Transverse colon (tissue), 4 donors: Measurements from ENCODE around the gene RNF152. TPM values are rescaled to one million over a fixed set of nuclear protein-coding genes. Genes with fewer than 3 reads are reported as not detected.

ENCODE experiments used
- DNase-seq: peaks from one replicate; pipeline ENCODE4 v3.0.0-alpha.2; 2019
- H3K27ac ChIP-seq, 4 donors: fragments of 200-600 bp; sonication (generic); 2 replicates each; pipeline ENCODE4 v1.5.1; 2016 to 2018; ENCODE audit warnings: inconsistent platforms in 4 of 4
- H3K27me3 ChIP-seq: fragments of 200-600 bp; sonication (generic); 2 replicates; pipeline ENCODE4 v1.5.1; 2017; ENCODE audit warnings: inconsistent platforms
- H3K36me3 ChIP-seq, 4 donors: fragments of 200-600 bp; sonication (generic); 2 replicates each; pipeline ENCODE4 v1.5.1; 2017 to 2019; ENCODE audit warnings: inconsistent platforms in 4 of 4
- H3K4me1 ChIP-seq, 4 donors: fragments of 200-600 bp; sonication (generic); 2 replicates each; pipeline ENCODE4 v1.5.1; 2017 to 2020; ENCODE audit warnings: inconsistent platforms in 4 of 4
- H3K4me3 ChIP-seq, 4 donors: fragments of 200-600 bp; sonication (generic); 1 replicate in 1 of 4; 2 replicates in 3 of 4; pipeline versions ENCODE4 v1.5.1 to v1.6.1; 2017 to 2019; ENCODE audit warnings: inconsistent platforms in 4 of 4
- H3K9me3 ChIP-seq, 2 donors: fragments of 200-600 bp; sonication (generic); 2 replicates each; pipeline ENCODE4 v1.5.1; 2017 to 2019; ENCODE audit warnings: inconsistent platforms in 2 of 2
- CTCF ChIP-seq, 5 experiments: fragments of 200-600 bp in 3 of 5; fragments of 450-650 bp in 2 of 5; sonication (generic) in 3 of 5; IDR thresholded peaks; 1 replicate in 2 of 5; 2 replicates in 3 of 5; pipeline ENCODE4 v1.5.1; 2016 to 2017; ENCODE audit warnings: antibody characterized with exemption in 5 of 5, inconsistent platforms in 3 of 5, mild to moderate bottlenecking in 2 of 5, moderate library complexity in 1 of 5
- EP300 ChIP-seq: sonication (generic); formaldehyde crosslinking; IDR thresholded peaks from one replicate; pipeline ENCODE4 v1.6.1; 2017; ENCODE audit warnings: antibody characterized with exemption, low read depth
- POLR2A ChIP-seq: fragments of 450-650 bp; IDR thresholded peaks from one replicate; pipeline ENCODE4 v1.6.1; 2016; ENCODE audit warnings: antibody characterized with exemption, mild to moderate bottlenecking, moderate library complexity
- POLR2AphosphoS5 ChIP-seq, 3 donors: sonication (generic); formaldehyde crosslinking; IDR thresholded peaks; one replicate each; pipeline ENCODE4 v1.6.1; 2016; ENCODE audit warnings: antibody characterized with exemption in 3 of 3
- WGBS, 2 donors: methylation state at CpG; one replicate each; pipeline ENCODE4 v1.1.5; 2018; ENCODE audit warnings: low coverage in 1 of 2; 5-methylcytosine and 5-hydroxymethylcytosine counted together
- in situ Hi-C, 4 donors: fragments of 200-750 bp; cut with MboI; loops; one replicate each; pipeline versions ENCODE4 v1.15.0 to v1.15.1; 2017; ENCODE audit warnings: low sequenced_read_pairs in 3 of 4, low pct_ligation_motif_present in 1 of 4, low pct_unique_long_range_greater_than_20kb in 1 of 4
- intact Hi-C: fragments of 100-400 bp; cut with DNase I; formaldehyde crosslinking; loops from one replicate; pipeline ENCODE4 v1.15.1; 2023; ENCODE audit warnings: low total_unique reads
- total RNA-seq, 4 donors: library from RNA; depleted of rRNA; stranded (reverse); fragments of >200 nt; gene quantifications; one replicate each; pipeline ENCODE4 v1.1.0, GENCODE V29; 2016

RNF152 gene
- total RNA-seq, 4 donors from 2014 or later: 29.7 to 340 (median 159) TPM

GRCh38 chr18:61887838-61888237 lies 5.0 kb downstream of the RNF152 start:
- no peaks in the 10 kb centered on the region for H3K9me3 ChIP-seq
- peaks cover 0 to 12% (median 0%) of the 10 kb centered on the region in 4 donors for H3K4me1 ChIP-seq
- TF ChIP-seq POLR2AphosphoS5 (IDR thresholded peaks at IDR 0.05) (no peak), EP300 (no peak), CTCF (IDR thresholded peaks at IDR 0.05) (no peak), POLR2A (no peak)
- in situ Hi-C loops: loop anchor here in 2 of 4 donors (25.0 kb wide), 1 partner anchor 301 kb away; no protein-coding TSS in a partner anchor
- H3K27ac ChIP-seq: no peak overlapping the region
- intact Hi-C loops: no loop called here
- WGBS, 2 donors: 86 to 89% methylated on average over 4 to 6 of the region's 6 CpGs
- DNase-seq: no peak
- no peaks in the 10 kb centered on the region for H3K27me3 ChIP-seq
- no peaks in the 10 kb centered on the region for H3K36me3 ChIP-seq
- H3K4me3 ChIP-seq: no peak overlapping the region

- WGBS, 2 donors: 83% methylated on average over 2 of the region's 2 CpGs
- in situ Hi-C loops: loop anchor here in 2 of 4 donors (25.0 kb wide), 1 partner anchor 296 kb away; no protein-coding TSS in a partner anchor
- DNase-seq: no peak
- Histone ChIP-seq H3K4me3 (no peak overlapping the region), H3K27ac (no peak overlapping the region), H3K36me3 (no peaks in the 10 kb centered on the region), H3K27me3 (no peaks in the 10 kb centered on the region), H3K9me3 (no peaks in the 10 kb centered on the region), H3K4me1 (no peaks in the 10 kb centered on the region)
- intact Hi-C loops: no loop called here
- TF ChIP-seq POLR2AphosphoS5 (IDR thresholded peaks at IDR 0.05) (no peak), POLR2A (no peak), EP300 (no peak), CTCF (IDR thresholded peaks at IDR 0.05) (no peak)
Measured at GRCh38 chr18:61883547-61883946, 9.3 kb downstream of the RNF152 start.

- Histone ChIP-seq H3K4me1 (no peaks in the 10 kb centered on the region), H3K36me3 (no peaks in the 10 kb centered on the region), H3K9me3 (no peaks in the 10 kb centered on the region), H3K4me3 (no peak overlapping the region), H3K27ac (no peak overlapping the region), H3K27me3 (no peaks in the 10 kb centered on the region)
- WGBS, 2 donors: 75 to 90% methylated on average over 3 to 4 of the region's 4 CpGs
- intact Hi-C loops: no loop called here
- DNase-seq: no peak
- in situ Hi-C loops: loop anchor here in 2 of 4 donors (25.0 kb wide), 1 partner anchor 295 kb away; no protein-coding TSS in a partner anchor
- TF ChIP-seq POLR2A (no peak), EP300 (no peak), POLR2AphosphoS5 (IDR thresholded peaks at IDR 0.05) (no peak), CTCF (IDR thresholded peaks at IDR 0.05) (no peak)
Measured at GRCh38 chr18:61882296-61883004, 10.4 kb downstream of the RNF152 start.

GRCh38 chr18:61876899-61877298 lies 15.9 kb downstream of the RNF152 start:
- TF ChIP-seq EP300 (no peak), POLR2AphosphoS5 (IDR thresholded peaks at IDR 0.05) (no peak), CTCF (IDR thresholded peaks at IDR 0.05) (no peak), POLR2A (no peak)
- no peaks in the 10 kb centered on the region for H3K36me3 ChIP-seq
- DNase-seq: no peak
- WGBS, 2 donors: 89 to 91% methylated on average over 3 to 4 of the region's 4 CpGs
- intact Hi-C loops (no loop called here), in situ Hi-C loops (loop anchor here in 2 of 4 donors (25.0 kb wide), 1 partner anchor 290 kb away; no protein-coding TSS in a partner anchor)
- no peaks in the 10 kb centered on the region for H3K9me3 ChIP-seq
- H3K27me3 ChIP-seq: no peaks in the 10 kb centered on the region
- H3K4me3 ChIP-seq: no peak overlapping the region
- no peak overlapping the region for H3K27ac ChIP-seq
- no peaks in the 10 kb centered on the region for H3K4me1 ChIP-seq
